GM23338 (cell line): ENCODE measurements around the gene RXRA. TPM values are rescaled to one million over a fixed set of nuclear protein-coding genes. Genes with fewer than 3 reads are reported as not detected.

Experiments used
- ATAC-seq: fragments of 200-7000 bp; cut with Tn5 transposase; 3 replicates; pipeline ENCODE4 v1.9.1; 2020
- DNase-seq: peaks from one replicate; pipeline ENCODE4 v3.0.0-alpha.2; 2015; ENCODE audit warnings: low spot score
- H2AFZ ChIP-seq: fragments of 200-600 bp; sonication (generic); 2 replicates; pipeline ENCODE4 v1.8.0; 2016; ENCODE audit warnings: antibody characterized with exemption, mild to moderate bottlenecking, moderate library complexity
- H3F3A ChIP-seq: fragments of 200-600 bp; sonication (generic); replicated peaks from 2 replicates; pipeline ENCODE4 v1.8.0; 2017; ENCODE audit warnings: antibody characterized with exemption, mixed run types, low read depth
- H3K27ac ChIP-seq: fragments of 200-600 bp; sonication (generic); 2 replicates; pipeline ENCODE4 v1.6.1; 2016; ENCODE audit warnings: low read depth
- H3K27me3 ChIP-seq: fragments of 200-600 bp; sonication (generic); 2 replicates; pipeline ENCODE4 v1.8.0; 2016; ENCODE audit warnings: mild to moderate bottlenecking, mixed run types, moderate library complexity; ENCODE audit not compliant: insufficient read depth
- H3K36me3 ChIP-seq: fragments of 200-600 bp; sonication (generic); 2 replicates; pipeline ENCODE4 v1.8.0; 2016; ENCODE audit warnings: mild to moderate bottlenecking; ENCODE audit not compliant: insufficient read depth
- H3K4me1 ChIP-seq: fragments of 200-600 bp; sonication (generic); 2 replicates; pipeline ENCODE4 v1.8.0; 2016; ENCODE audit warnings: mild to moderate bottlenecking, moderate library complexity; ENCODE audit not compliant: insufficient read depth
- H3K4me2 ChIP-seq: fragments of 200-600 bp; sonication (generic); 2 replicates; pipeline ENCODE4 v1.7.1; 2017; ENCODE audit warnings: mixed run types
- H3K4me3 ChIP-seq: fragments of 200-600 bp; sonication (generic); 2 replicates; pipeline ENCODE4 v1.6.1; 2016; ENCODE audit warnings: mixed run types
- H3K79me2 ChIP-seq: fragments of 200-600 bp; sonication (generic); replicated peaks from 2 replicates; pipeline ENCODE4 v1.8.0; 2017; ENCODE audit warnings: mild to moderate bottlenecking; ENCODE audit not compliant: insufficient read depth
- H3K9me2 ChIP-seq: fragments of 200-600 bp; sonication (generic); 2 replicates; pipeline ENCODE4 v1.8.0; 2017; ENCODE audit not compliant: insufficient read depth
- H4K20me1 ChIP-seq: fragments of 200-600 bp; sonication (generic); replicated peaks from 2 replicates; pipeline ENCODE4 v1.8.0; 2017; ENCODE audit warnings: mild to moderate bottlenecking; ENCODE audit not compliant: insufficient read depth
- H3K27ac Mint-ChIP-seq: 2 replicates; pipeline ENCODE4 v1.8.0; 2020; ENCODE audit warnings: inconsistent platforms, mild to moderate bottlenecking, moderate library complexity, mixed read lengths
- H3K27me3 Mint-ChIP-seq: 3 replicates; pipeline ENCODE4 v1.8.0; 2022; ENCODE audit warnings: low read depth, mild to moderate bottlenecking, moderate library complexity, mixed read lengths, inconsistent platforms; ENCODE audit not compliant: insufficient read depth, poor library complexity
- H3K36me3 Mint-ChIP-seq: 3 replicates; pipeline ENCODE4 v1.8.0; 2021; ENCODE audit warnings: low read depth, mild to moderate bottlenecking, inconsistent platforms, moderate library complexity, mixed read lengths
- H3K4me1 Mint-ChIP-seq: 3 replicates; pipeline ENCODE4 v1.8.0; 2020; ENCODE audit warnings: mild to moderate bottlenecking, inconsistent platforms, mixed read lengths
- H3K4me3 Mint-ChIP-seq: 3 replicates; pipeline ENCODE4 v1.8.0; 2021; ENCODE audit warnings: moderate library complexity, mild to moderate bottlenecking, inconsistent platforms, mixed read lengths
- H3K9me3 Mint-ChIP-seq: 3 replicates; pipeline ENCODE4 v1.8.0; 2020; ENCODE audit warnings: moderate library complexity, mild to moderate bottlenecking, inconsistent platforms, mixed read lengths
- CREB1 ChIP-seq: fragments of 250-450 bp; sonication (Bioruptor Pico); IDR thresholded peaks from 2 replicates; pipeline ENCODE4 v1.5.0; 2020; ENCODE audit warnings: low read depth, mild to moderate bottlenecking, moderate library complexity
- EZH2 ChIP-seq: fragments of 200-600 bp; sonication (generic); IDR thresholded peaks from one replicate; pipeline ENCODE4 v1.8.0; 2017; ENCODE audit warnings: antibody characterized with exemption, mild to moderate bottlenecking, low read depth; ENCODE audit not compliant: unreplicated experiment
- EZH2phosphoT487 ChIP-seq: fragments of 200-600 bp; sonication (generic); IDR thresholded peaks from one replicate; pipeline ENCODE4 v1.8.1; 2018; ENCODE audit warnings: antibody characterized with exemption; ENCODE audit not compliant: unreplicated experiment
- JUNB ChIP-seq: IDR thresholded peaks from one replicate; pipeline ENCODE4 v1.6.1; 2016; ENCODE audit warnings: antibody characterized with exemption; ENCODE audit not compliant: unreplicated experiment
- NANOG ChIP-seq: IDR thresholded peaks from 2 replicates; pipeline ENCODE4 v1.6.1; 2016; ENCODE audit warnings: antibody characterized with exemption, borderline replicate concordance
- POLR2AphosphoS5 ChIP-seq: IDR thresholded peaks from 2 replicates; pipeline ENCODE4 v1.6.1; 2016; ENCODE audit warnings: antibody characterized with exemption, low read depth
- STAT1 ChIP-seq: IDR thresholded peaks from one replicate; pipeline ENCODE4 v1.6.1; 2016; ENCODE audit warnings: antibody characterized with exemption; ENCODE audit not compliant: unreplicated experiment
- ZNF114 ChIP-seq: fragments of 250-450 bp; sonication (Bioruptor Pico); IDR thresholded peaks from 2 replicates; pipeline ENCODE4 v1.5.0; 2020; ENCODE audit warnings: mild to moderate bottlenecking, moderate library complexity
- ZNF331 ChIP-seq: fragments of 250-450 bp; sonication (Bioruptor Pico); IDR thresholded peaks from 2 replicates; pipeline ENCODE4 v1.5.0; 2020; ENCODE audit warnings: low read depth, mild to moderate bottlenecking, moderate library complexity
- polyA plus RNA-seq: library from polyadenylated mRNA; unstranded; fragments of >200 nt; fragmentation: Nextera tagmentation; extraction: Ambion mirVana; gene quantifications from 2 replicates; pipeline ENCODE4 v1.2.1, GENCODE V29; 2016
- total RNA-seq: library from RNA; depleted of rRNA; stranded (reverse); fragments of >200 nt; shearing (Covaris generic); gene quantifications from 2 replicates; pipeline ENCODE4 v1.2.3, GENCODE V29; 2014
- TF ChIP-seq, protein P1 (sequence below): IDR thresholded peaks from one replicate; pipeline ENCODE4 v1.6.1; 2018; ENCODE audit warnings: antibody characterized with exemption; ENCODE audit not compliant: unreplicated experiment
- TF ChIP-seq, protein P2 (sequence below): IDR thresholded peaks from 2 replicates; pipeline ENCODE4 v1.6.1; 2016; ENCODE audit warnings: antibody characterized with exemption
- TF ChIP-seq, protein P3 (sequence below): fragments of 250-450 bp; sonication (Bioruptor Pico); IDR thresholded peaks from 2 replicates; pipeline ENCODE4 v1.5.0; 2020; ENCODE audit warnings: mild to moderate bottlenecking, moderate library complexity
- TF ChIP-seq, protein P4 (sequence below), 2 experiments: fragments of 200-600 bp in 1 of 2; sonication (generic) in 1 of 2; conservative IDR thresholded peaks; 2 replicates each; pipeline versions ENCODE4 v1.5.1 to v1.6.1; 2016 to 2017; ENCODE audit warnings: antibody characterized with exemption in 2 of 2, low read depth in 2 of 2, mild to moderate bottlenecking in 2 of 2, moderate library complexity in 1 of 2

RXRA gene
- total and polyA plus RNA-seq, 2 experiments from 2014 or later = 4.9 to 17.9 TPM

DNA sequence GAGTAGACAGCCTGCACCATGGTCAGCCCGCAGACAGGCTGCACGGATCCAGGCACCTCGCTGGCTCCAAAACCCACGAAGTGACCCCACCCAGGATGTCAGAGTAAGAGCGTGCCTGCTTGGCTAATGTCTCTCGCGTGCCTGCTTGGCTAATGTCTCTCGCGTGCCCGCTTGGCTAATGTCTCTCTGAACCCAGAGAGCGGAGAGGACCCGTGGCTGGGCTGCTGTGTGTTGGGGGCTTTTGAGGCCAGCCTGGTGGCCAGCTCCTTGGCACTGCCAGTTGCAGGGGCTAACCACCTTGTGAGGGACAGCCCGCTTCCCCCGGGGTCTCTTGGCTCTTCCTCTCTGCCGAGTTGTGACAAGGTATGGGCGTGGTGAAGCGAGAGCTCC lies 8.9 kb upstream of the RXRA start:
- Histone ChIP-seq H3K4me3 (no peak overlapping the region), H3K4me2 (no peak overlapping the region), H3K79me2 (no peaks in the 10 kb centered on the region), H3K9me2 (no peaks in the 10 kb centered on the region), H3K27me3 (no peaks in the 10 kb centered on the region), H4K20me1 (no peaks in the 10 kb centered on the region), H3K27ac (no peak overlapping the region), H3K36me3 (no peaks in the 10 kb centered on the region), H2AFZ (no peak overlapping the region), H3K4me1 (peaks cover 9% of the 10 kb centered on the region), H3F3A (no peaks in the 10 kb centered on the region)
- Mint-ChIP-seq H3K36me3 (no peaks in the 10 kb centered on the region), H3K9me3 (peaks cover 2% of the 10 kb centered on the region; the same call in 1 of the 3 replicates), H3K4me1 (peaks cover 22% of the 10 kb centered on the region), H3K27ac (no peak overlapping the region), H3K4me3 (no peak overlapping the region), H3K27me3 (peaks cover 7% of the 10 kb centered on the region)
- DNase-seq (no peak), ATAC-seq (no peak)
- TF ChIP-seq NANOG (no peak), EZH2 (no peak), POLR2AphosphoS5 (no peak), CREB1 (CRISPR knock-in tag) (no peak), STAT1 (no peak), ZNF331 (CRISPR knock-in tag) (no peak), ZNF114 (CRISPR knock-in tag) (no peak), EZH2phosphoT487 (no peak), JUNB (no peak)
- TF ChIP-seq, protein P1, sequence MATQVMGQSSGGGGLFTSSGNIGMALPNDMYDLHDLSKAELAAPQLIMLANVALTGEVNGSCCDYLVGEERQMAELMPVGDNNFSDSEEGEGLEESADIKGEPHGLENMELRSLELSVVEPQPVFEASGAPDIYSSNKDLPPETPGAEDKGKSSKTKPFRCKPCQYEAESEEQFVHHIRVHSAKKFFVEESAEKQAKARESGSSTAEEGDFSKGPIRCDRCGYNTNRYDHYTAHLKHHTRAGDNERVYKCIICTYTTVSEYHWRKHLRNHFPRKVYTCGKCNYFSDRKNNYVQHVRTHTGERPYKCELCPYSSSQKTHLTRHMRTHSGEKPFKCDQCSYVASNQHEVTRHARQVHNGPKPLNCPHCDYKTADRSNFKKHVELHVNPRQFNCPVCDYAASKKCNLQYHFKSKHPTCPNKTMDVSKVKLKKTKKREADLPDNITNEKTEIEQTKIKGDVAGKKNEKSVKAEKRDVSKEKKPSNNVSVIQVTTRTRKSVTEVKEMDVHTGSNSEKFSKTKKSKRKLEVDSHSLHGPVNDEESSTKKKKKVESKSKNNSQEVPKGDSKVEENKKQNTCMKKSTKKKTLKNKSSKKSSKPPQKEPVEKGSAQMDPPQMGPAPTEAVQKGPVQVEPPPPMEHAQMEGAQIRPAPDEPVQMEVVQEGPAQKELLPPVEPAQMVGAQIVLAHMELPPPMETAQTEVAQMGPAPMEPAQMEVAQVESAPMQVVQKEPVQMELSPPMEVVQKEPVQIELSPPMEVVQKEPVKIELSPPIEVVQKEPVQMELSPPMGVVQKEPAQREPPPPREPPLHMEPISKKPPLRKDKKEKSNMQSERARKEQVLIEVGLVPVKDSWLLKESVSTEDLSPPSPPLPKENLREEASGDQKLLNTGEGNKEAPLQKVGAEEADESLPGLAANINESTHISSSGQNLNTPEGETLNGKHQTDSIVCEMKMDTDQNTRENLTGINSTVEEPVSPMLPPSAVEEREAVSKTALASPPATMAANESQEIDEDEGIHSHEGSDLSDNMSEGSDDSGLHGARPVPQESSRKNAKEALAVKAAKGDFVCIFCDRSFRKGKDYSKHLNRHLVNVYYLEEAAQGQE = no peak
- TF ChIP-seq, protein P2, sequence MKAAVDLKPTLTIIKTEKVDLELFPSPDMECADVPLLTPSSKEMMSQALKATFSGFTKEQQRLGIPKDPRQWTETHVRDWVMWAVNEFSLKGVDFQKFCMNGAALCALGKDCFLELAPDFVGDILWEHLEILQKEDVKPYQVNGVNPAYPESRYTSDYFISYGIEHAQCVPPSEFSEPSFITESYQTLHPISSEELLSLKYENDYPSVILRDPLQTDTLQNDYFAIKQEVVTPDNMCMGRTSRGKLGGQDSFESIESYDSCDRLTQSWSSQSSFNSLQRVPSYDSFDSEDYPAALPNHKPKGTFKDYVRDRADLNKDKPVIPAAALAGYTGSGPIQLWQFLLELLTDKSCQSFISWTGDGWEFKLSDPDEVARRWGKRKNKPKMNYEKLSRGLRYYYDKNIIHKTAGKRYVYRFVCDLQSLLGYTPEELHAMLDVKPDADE = no peak
- TF ChIP-seq, protein P3, sequence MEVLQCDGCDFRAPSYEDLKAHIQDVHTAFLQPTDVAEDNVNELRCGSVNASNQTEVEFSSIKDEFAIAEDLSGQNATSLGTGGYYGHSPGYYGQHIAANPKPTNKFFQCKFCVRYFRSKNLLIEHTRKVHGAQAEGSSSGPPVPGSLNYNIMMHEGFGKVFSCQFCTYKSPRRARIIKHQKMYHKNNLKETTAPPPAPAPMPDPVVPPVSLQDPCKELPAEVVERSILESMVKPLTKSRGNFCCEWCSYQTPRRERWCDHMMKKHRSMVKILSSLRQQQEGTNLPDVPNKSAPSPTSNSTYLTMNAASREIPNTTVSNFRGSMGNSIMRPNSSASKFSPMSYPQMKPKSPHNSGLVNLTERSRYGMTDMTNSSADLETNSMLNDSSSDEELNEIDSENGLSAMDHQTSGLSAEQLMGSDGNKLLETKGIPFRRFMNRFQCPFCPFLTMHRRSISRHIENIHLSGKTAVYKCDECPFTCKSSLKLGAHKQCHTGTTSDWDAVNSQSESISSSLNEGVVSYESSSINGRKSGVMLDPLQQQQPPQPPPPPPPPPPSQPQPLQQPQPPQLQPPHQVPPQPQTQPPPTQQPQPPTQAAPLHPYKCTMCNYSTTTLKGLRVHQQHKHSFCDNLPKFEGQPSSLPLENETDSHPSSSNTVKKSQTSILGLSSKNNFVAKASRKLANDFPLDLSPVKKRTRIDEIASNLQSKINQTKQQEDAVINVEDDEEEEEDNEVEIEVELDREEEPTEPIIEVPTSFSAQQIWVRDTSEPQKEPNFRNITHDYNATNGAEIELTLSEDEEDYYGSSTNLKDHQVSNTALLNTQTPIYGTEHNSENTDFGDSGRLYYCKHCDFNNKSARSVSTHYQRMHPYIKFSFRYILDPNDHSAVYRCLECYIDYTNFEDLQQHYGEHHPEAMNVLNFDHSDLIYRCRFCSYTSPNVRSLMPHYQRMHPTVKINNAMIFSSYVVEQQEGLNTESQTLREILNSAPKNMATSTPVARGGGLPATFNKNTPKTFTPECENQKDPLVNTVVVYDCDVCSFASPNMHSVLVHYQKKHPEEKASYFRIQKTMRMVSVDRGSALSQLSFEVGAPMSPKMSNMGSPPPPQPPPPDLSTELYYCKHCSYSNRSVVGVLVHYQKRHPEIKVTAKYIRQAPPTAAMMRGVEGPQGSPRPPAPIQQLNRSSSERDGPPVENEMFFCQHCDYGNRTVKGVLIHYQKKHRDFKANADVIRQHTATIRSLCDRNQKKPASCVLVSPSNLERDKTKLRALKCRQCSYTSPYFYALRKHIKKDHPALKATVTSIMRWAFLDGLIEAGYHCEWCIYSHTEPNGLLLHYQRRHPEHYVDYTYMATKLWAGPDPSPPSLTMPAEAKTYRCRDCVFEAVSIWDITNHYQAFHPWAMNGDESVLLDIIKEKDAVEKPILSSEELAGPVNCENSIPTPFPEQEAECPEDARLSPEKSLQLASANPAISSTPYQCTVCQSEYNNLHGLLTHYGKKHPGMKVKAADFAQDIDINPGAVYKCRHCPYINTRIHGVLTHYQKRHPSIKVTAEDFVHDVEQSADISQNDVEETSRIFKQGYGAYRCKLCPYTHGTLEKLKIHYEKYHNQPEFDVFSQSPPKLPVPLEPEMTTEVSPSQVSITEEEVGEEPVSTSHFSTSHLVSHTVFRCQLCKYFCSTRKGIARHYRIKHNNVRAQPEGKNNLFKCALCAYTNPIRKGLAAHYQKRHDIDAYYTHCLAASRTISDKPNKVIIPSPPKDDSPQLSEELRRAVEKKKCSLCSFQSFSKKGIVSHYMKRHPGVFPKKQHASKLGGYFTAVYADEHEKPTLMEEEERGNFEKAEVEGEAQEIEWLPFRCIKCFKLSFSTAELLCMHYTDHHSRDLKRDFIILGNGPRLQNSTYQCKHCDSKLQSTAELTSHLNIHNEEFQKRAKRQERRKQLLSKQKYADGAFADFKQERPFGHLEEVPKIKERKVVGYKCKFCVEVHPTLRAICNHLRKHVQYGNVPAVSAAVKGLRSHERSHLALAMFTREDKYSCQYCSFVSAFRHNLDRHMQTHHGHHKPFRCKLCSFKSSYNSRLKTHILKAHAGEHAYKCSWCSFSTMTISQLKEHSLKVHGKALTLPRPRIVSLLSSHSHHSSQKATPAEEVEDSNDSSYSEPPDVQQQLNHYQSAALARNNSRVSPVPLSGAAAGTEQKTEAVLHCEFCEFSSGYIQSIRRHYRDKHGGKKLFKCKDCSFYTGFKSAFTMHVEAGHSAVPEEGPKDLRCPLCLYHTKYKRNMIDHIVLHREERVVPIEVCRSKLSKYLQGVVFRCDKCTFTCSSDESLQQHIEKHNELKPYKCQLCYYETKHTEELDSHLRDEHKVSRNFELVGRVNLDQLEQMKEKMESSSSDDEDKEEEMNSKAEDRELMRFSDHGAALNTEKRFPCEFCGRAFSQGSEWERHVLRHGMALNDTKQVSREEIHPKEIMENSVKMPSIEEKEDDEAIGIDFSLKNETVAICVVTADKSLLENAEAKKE = no peak
- TF ChIP-seq, protein P4, sequence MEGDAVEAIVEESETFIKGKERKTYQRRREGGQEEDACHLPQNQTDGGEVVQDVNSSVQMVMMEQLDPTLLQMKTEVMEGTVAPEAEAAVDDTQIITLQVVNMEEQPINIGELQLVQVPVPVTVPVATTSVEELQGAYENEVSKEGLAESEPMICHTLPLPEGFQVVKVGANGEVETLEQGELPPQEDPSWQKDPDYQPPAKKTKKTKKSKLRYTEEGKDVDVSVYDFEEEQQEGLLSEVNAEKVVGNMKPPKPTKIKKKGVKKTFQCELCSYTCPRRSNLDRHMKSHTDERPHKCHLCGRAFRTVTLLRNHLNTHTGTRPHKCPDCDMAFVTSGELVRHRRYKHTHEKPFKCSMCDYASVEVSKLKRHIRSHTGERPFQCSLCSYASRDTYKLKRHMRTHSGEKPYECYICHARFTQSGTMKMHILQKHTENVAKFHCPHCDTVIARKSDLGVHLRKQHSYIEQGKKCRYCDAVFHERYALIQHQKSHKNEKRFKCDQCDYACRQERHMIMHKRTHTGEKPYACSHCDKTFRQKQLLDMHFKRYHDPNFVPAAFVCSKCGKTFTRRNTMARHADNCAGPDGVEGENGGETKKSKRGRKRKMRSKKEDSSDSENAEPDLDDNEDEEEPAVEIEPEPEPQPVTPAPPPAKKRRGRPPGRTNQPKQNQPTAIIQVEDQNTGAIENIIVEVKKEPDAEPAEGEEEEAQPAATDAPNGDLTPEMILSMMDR (conservative IDR thresholded peaks at IDR 0.05; ENCODE audit: low read depth in 2 of 2) = no peak
